AML-193 (cell line): ENCODE measurements around the gene TEX35.
"Not testable (repeated sequence)": the region's sequence is repeated elsewhere in the genome, so short reads cannot be mapped to it uniquely, and the experiment has no call there.

Experiments used
- DNase-seq, 2 experiments: peaks; one replicate each; lab custom pipeline; 2025; lab: John Stamatoyannopoulos, UW

Gene TEX35

GRCh38 chr1:178494569-178494971 lies 18.3 kb upstream of the TEX35 start:
- no peak for DNase-seq

GRCh38 chr1:178495158-178495557 lies 17.8 kb upstream of the TEX35 start:
- DNase-seq, result no peak

GRCh38 chr1:178495741-178496409 lies 17.0 kb upstream of the TEX35 start:
- no peak for DNase-seq

- no peak for DNase-seq
These were observed 16.3 kb upstream of the TEX35 start, which contains the start of gene CLEC20A for GRCh38 chr1:178496410-178497135. TSS of gene CLEC20A (minus strand) at chr1:178496964. CDS start at chr1:178496939, 25 bp downstream.

GRCh38 chr1:178497903-178498478 lies 14.9 kb upstream of the TEX35 start:
- DNase-seq, result no peak

- DNase-seq, result no peak
These were observed 13.8 kb upstream of the TEX35 start for GRCh38 chr1:178498896-178499675.

- DNase-seq, result no peak
These were observed 12.7 kb upstream of the TEX35 start for GRCh38 chr1:178500091-178500770.

- no peak for DNase-seq
These were observed 11.9 kb upstream of the TEX35 start for GRCh38 chr1:178500936-178501554.

- peak; percentile 26 for DNase-seq
These were observed 11.1 kb upstream of the TEX35 start for GRCh38 chr1:178501705-178502329.

GRCh38 chr1:178502330-178502714 lies 10.6 kb upstream of the TEX35 start:
- no peak for DNase-seq

GRCh38 chr1:178502856-178503255 lies 10.1 kb upstream of the TEX35 start:
- DNase-seq, result no peak

- DNase-seq, result not testable (repeated sequence)
These were observed 9.6 kb upstream of the TEX35 start for GRCh38 chr1:178503316-178503715.

GRCh38 chr1:178503849-178504248 lies 9.1 kb upstream of the TEX35 start:
- DNase-seq, result no peak

- DNase-seq, result no peak
These were observed 8.6 kb upstream of the TEX35 start for GRCh38 chr1:178504286-178504685.

GRCh38 chr1:178506177-178506576 lies 6.7 kb upstream of the TEX35 start:
- no peak for DNase-seq

GRCh38 chr1:178506669-178507068 lies 6.2 kb upstream of the TEX35 start:
- DNase-seq, result no peak

GRCh38 chr1:178509414-178510007 lies 3.4 kb upstream of the TEX35 start:
- no peak for DNase-seq

- DNase-seq, result no peak
These were observed 2.8 kb upstream of the TEX35 start for GRCh38 chr1:178510155-178510554.

- no peak for DNase-seq
These were observed 522 bp downstream of the TEX35 start for GRCh38 chr1:178513278-178513983.

GRCh38 chr1:178516110-178516509 lies 3.2 kb downstream of the TEX35 start:
- DNase-seq, result no peak
